GM13976 (cell line): ENCODE results near the gene EEF1A2.
"Not testable (repeated sequence)": the region's sequence is repeated elsewhere in the genome, so short reads cannot be mapped to it uniquely, and the experiment has no call there.

Experiments
- DNase-seq: peaks from one replicate; pipeline ENCODE4 v3.0.0; 2012; ENCODE audit warnings: low spot score
- in situ Hi-C: fragments of 300-500 bp; cut with MboI; formaldehyde crosslinking; loops from one replicate; pipeline ENCODE4 v1.12.0; 2022; ENCODE audit warnings: low sequenced_read_pairs, mixed read lengths, inconsistent platforms; ENCODE audit not compliant: unreplicated experiment
- TF ChIP-seq, protein P1 (sequence below): IDR thresholded peaks from 2 replicates; pipeline ENCODE4 v1.5.1; 2012; ENCODE audit warnings: borderline replicate concordance, mild to moderate bottlenecking; ENCODE audit not compliant: insufficient read depth; ENCODE audit errors: extremely low read depth, missing control alignments, control extremely low read depth

EEF1A2 gene

DNA sequence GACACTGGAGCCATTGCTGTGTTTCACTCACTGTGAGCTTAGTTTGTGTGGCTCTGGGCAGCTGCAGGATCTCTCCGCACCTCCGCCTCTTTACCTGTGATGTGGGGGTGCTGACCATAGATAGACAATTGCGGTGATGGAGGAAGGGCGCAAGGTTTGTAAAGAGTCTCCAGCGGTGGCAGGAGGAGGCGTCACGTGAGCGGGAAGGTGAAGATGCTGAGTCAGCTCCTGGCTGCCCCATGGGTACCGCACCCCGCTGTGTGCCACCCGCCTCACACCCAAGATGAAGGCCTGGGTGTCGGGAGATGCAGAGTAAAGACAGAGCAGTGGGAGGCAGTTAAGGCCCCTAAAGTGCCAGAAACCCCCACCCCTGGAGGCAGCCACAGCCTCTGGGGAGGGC, 17.4 kb downstream of the EEF1A2 start:
- DNase-seq: no peak
- TF ChIP-seq, protein P1, sequence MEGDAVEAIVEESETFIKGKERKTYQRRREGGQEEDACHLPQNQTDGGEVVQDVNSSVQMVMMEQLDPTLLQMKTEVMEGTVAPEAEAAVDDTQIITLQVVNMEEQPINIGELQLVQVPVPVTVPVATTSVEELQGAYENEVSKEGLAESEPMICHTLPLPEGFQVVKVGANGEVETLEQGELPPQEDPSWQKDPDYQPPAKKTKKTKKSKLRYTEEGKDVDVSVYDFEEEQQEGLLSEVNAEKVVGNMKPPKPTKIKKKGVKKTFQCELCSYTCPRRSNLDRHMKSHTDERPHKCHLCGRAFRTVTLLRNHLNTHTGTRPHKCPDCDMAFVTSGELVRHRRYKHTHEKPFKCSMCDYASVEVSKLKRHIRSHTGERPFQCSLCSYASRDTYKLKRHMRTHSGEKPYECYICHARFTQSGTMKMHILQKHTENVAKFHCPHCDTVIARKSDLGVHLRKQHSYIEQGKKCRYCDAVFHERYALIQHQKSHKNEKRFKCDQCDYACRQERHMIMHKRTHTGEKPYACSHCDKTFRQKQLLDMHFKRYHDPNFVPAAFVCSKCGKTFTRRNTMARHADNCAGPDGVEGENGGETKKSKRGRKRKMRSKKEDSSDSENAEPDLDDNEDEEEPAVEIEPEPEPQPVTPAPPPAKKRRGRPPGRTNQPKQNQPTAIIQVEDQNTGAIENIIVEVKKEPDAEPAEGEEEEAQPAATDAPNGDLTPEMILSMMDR: no peak
- in situ Hi-C loops: no loop called here

DNA sequence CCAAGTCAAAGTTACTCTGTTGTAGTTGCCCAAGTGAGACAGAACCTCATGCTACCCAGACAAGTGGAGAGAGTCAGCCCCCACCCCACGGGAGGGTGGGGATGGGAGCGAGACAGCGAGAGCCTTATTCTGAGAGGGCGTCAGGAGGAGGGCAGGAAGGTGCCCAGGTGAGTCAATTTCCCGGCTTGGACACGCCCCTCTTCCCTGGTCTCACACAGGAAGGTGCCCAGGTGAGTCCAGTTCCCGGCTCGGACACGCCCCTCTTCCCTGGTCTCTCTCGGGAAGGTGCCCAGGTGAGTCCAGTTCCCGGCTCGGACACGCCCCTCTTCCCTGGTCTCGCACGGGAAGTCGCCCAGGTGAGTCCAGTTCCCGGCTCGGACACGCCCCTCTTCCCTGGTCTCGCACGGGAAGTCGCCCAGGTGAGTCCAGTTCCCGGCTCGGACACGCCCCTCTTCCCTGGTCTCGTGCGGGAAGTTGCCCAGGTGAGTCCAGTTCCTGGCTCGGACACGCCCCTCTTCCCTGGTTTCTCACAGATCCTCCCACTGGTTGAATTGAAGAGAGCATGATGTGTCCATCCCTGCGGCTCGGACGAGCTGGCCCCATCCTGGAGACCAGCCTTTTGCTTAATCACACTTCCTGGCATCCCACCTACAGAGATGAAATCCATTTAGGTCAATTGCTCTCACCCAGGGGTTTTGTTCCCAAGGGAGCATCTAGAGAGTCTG, 19.0 kb downstream of the EEF1A2 start:
- in situ Hi-C loops, DNase-seq: not testable (repeated sequence)

DNA sequence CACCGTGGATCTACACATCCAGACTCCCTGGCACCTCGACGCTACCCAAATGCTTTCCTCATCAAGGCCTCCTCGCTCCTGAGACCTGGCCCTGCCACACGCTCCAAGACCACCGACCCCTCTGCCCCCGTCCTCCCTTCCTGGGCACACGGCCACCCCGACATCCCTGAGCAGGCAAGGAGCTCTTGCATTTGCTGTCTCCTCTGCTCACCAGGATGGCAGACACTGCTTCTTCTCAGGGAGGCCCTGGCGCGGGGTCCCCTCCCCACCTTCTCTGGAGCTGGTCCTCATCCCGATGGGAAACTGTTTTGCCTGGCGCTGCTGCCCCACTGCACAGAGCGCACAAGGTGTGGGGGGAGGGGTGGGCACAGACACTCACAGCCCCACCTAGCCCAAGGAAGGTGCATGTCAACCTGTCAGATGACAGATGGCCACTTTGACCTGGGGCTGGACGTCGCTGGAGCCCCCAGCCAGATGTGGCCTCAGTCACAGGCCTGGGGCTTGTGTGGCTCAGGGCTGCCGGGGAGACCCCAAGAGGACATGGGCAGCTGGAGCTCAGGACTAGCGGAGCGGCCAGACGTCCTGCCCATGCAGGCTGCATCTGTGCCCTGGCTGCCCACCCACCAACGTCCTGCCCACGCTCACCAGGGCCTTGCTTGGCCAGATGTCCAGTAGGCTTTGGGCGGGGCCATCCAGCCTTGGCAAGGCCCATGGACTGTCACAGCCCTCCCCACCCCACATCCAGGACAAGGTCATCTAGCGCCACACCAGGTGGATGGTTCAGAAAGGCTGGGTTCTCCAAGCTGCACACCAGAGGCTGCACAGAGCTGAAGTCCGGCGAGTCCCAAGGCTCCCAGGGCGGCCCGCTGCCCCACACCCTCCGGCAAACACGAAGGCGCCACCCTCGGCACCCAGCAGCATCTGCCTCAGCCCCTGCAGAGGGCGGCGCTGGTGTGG, 20.3 kb downstream of the EEF1A2 start:
- no peak for DNase-seq
- in situ Hi-C loops: no loop called here
- TF ChIP-seq, protein P1: no peak

DNA sequence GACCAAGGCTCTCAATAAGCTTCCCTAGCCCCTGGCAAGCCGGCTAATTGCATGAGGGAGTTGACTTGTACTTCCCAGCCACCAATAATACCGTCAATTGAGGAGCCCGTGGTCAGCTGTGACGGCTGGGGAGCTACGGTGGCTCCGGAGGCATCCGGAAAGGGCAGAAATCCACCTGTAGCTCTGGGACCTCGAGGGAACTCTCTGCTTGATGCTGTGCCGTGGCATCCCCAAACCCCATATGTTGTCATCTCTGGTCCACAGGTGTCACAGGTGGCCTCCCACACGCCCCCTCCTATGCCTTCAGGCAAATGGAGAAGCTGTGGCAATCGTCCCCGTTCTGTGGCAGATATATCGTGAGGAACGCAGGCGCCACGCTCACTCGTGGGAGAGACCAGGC, 20.9 kb downstream of the EEF1A2 start:
- in situ Hi-C loops: no loop called here
- TF ChIP-seq, protein P1: no peak
- no peak for DNase-seq

DNA sequence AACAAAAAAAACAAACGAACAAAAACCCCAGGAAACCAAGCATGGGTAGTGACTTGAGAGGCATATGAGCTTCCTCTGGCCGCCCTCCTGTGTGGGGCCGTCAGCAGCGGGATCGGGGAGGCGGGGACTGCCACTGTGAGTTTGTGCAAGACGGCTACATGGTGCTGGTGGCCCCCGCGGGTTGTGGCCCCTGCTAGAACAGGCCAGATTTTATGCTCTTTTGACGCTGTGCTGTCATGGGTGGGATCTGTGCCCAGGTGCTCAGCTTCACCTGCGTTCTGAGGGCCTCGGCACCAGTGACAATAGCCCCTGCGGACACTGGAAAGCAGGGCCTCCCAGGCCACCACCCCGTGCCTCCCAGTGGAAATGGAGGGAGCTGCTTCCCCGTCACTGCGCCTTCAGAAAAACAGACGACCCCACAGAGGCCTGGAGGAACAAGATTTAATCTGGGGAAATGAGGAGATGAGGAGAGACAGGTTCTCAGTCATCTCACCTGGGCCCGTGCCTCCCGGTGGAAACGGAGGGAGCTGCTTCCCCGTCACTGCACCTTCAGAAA, 21.7 kb downstream of the EEF1A2 start:
- DNase-seq: no peak
- TF ChIP-seq, protein P1: no peak
- in situ Hi-C loops: no loop called here

DNA sequence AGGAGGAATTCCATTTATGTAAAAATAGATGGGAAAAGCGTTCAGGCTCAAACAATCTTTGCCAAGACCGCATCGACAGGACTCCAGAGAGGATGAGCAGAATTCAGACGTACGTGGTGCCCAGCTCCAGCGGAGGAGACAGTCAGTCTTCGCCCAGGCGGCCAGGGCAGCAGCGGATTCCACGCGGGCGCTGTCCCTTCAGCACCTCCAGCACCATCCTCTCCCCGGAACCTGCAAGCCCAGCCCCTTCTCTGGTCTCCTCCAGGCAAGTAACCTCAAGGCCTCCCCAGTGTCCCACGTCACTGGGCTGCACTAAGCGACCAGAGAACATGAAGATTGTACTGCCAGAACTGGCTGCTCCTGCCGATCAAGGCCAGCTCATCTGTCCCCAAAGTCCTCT, 23.7 kb downstream of the EEF1A2 start:
- DNase-seq: no peak
- in situ Hi-C loops: no loop called here
- TF ChIP-seq, protein P1: no peak
